GM23248 (cell line): Measurements from ENCODE around the gene TPR.

Source experiments
- EZH2 ChIP-seq: fragments of 200-600 bp; sonication (generic); IDR thresholded peaks from 2 replicates; pipeline ENCODE4 v1.6.1; 2018; ENCODE audit warnings: antibody characterized with exemption, mild to moderate bottlenecking; ENCODE audit not compliant: insufficient read depth, poor library complexity, severe bottlenecking
- EZH2phosphoT487 ChIP-seq: fragments of 200-600 bp; sonication (generic); IDR thresholded peaks from 2 replicates; pipeline ENCODE4 v1.6.1; 2018; ENCODE audit warnings: antibody characterized with exemption, moderate library complexity, mild to moderate bottlenecking, low read depth; ENCODE audit not compliant: insufficient read depth

- no peak for TF ChIP-seq EZH2
- no peak for TF ChIP-seq EZH2phosphoT487
These were observed 91.7 kb downstream of the TPR start for GRCh38 chr1:186283374-186283773.
